LNCaP clone FGC (cell line): ENCODE results near the gene COL12A1.
"Not testable (repeated sequence)": the region's sequence is repeated elsewhere in the genome, so short reads cannot be mapped to it uniquely, and the experiment has no call there.

Experiments
- DNase-seq: peaks from one replicate; pipeline ENCODE4 v3.0.0-alpha.2; 2011; ENCODE audit warnings: low read depth
- H3K4me3 ChIP-seq: 2 replicates; pipeline ENCODE4 v1.5.1; 2011; ENCODE audit warnings: mild to moderate bottlenecking, low read depth, low read length, control low read depth
- CTCF ChIP-seq: IDR thresholded peaks from 2 replicates; pipeline ENCODE4 v1.5.1; 2012; ENCODE audit warnings: mild to moderate bottlenecking; ENCODE audit not compliant: control insufficient read depth, insufficient read depth; ENCODE audit errors: extremely low read depth

COL12A1 gene

GRCh38 chr6:75201021-75201420 lies 4.8 kb downstream of the COL12A1 start:
- DNase-seq: no peak
- no peak for TF ChIP-seq CTCF
- no peak overlapping the region for H3K4me3 ChIP-seq

GRCh38 chr6:75199889-75200288 lies 6.0 kb downstream of the COL12A1 start:
- H3K4me3 ChIP-seq: no peak overlapping the region
- TF ChIP-seq CTCF: no peak
- DNase-seq: no peak

DNA sequence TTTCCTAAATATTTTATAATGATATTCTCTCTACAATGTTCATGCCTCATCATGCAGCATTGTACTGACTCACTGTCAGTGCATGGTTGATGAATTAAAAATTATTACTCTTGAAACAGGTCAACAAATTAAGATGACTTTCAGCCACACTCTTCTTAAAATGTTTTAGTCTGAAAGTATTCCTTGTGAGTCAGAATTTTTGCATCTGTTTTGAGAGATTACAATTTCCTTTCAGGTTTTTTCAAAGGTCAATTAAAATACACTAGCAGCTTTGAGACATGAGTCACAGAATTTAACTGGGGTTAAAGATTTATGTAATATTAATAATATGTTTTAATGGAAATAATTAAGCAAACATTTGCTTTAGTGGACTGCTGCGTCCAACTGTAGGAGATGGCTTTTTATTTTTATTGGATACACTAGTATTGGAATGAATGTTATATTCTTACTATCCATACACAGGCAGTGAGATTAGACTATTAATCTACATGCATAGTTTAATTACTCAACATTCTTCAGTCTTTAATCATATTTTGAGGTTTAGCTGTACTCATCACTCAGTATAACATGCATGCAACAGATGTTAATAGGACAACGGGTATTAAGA lies 9.7 kb downstream of the COL12A1 start:
- no peak for DNase-seq
- H3K4me3 ChIP-seq: no peak overlapping the region
- TF ChIP-seq CTCF: no peak

- no peak for TF ChIP-seq CTCF
- DNase-seq: no peak
- H3K4me3 ChIP-seq: no peak overlapping the region
Measured at GRCh38 chr6:75188221-75188925, 17.5 kb downstream of the COL12A1 start.

GRCh38 chr6:75186581-75186980 lies 19.3 kb downstream of the COL12A1 start:
- DNase-seq, H3K4me3 ChIP-seq: not testable (repeated sequence)

DNA sequence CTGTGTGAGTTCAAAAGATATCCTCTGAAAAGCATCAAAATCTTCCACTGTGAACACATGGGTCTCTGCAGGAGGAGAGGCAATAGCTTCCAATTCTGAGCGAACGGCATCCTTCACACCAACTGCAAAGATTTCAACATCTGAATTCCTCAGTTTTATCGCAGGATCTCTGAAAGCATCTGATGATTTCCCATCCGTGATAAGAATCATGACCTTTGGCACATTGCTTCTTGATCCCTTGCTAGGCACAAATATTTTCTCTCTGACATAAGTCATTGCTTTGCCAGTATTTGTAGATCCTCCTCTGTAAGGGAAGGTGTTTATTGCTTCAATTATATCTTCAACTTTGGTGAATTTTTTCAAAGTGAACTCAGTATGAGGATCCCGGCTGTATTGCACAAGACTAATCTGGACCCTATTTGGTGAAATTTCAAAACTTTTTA lies 22.7 kb downstream of the COL12A1 start:
- H3K4me3 ChIP-seq: no peak overlapping the region
- no peak for TF ChIP-seq CTCF
- no peak for DNase-seq

DNA sequence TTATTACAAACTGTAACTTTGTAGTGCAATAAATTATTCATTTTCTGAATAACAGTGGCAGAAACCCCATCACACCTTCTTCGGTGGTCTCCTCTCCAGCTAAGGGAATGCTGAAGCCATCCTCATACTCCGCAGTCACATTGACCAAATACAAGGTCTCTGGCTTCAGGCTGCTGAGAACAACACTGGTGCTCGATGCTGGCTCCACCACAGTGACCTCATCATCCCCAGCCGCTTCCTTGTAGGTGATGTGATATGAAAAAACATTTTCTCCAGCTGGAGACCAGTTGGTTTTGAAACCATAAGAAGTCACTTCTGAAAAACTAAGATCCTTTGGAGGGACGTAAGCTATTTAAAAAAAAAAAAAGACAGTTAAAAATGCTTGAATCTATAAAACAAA lies 25.0 kb downstream of the COL12A1 start:
- no peak for DNase-seq
- H3K4me3 ChIP-seq: no peak overlapping the region
- TF ChIP-seq CTCF: no peak
